Islet precursor cell (in vitro differentiated cells): ENCODE measurements around the gene DPRX.

ENCODE experiments used
- DNase-seq: peaks from one replicate; pipeline ENCODE4 v3.0.0-alpha.2; 2018

DPRX gene

GRCh38 chr19:53631949-53632407, at the start of gene DPRX:
Gene DPRX (plus strand): TSS chr19:53631999. CDS start chr19:53632107, 108 bp downstream.
- DNase-seq = no peak

- DNase-seq = no peak
These were observed 48.6 kb upstream of the DPRX start for GRCh38 chr19:53583181-53583580.

- DNase-seq = no peak
These were observed 45.5 kb upstream of the DPRX start for GRCh38 chr19:53586277-53586691.

- no peak for DNase-seq
These were observed 36.8 kb upstream of the DPRX start for GRCh38 chr19:53594811-53595509.

- DNase-seq = no peak
These were observed 36.3 kb upstream of the DPRX start for GRCh38 chr19:53595510-53595867.

- no peak for DNase-seq
These were observed 35.7 kb upstream of the DPRX start for GRCh38 chr19:53596056-53596455.

- DNase-seq = peak; percentile 74
These were observed 34.8 kb upstream of the DPRX start for GRCh38 chr19:53597023-53597422.

- DNase-seq = peak; percentile 71
These were observed 33.4 kb upstream of the DPRX start for GRCh38 chr19:53598361-53598760.

- DNase-seq = no peak
These were observed 31.6 kb upstream of the DPRX start for GRCh38 chr19:53600217-53600616.

- no peak for DNase-seq
These were observed 25.8 kb upstream of the DPRX start for GRCh38 chr19:53606031-53606430.

GRCh38 chr19:53608381-53608780, 23.4 kb upstream of the DPRX start:
- no peak for DNase-seq

- peak; percentile 95 for DNase-seq
These were observed 18.9 kb upstream of the DPRX start for GRCh38 chr19:53612762-53613526.

- DNase-seq = peak; percentile 81
These were observed 9.7 kb upstream of the DPRX start for GRCh38 chr19:53621885-53622740.

GRCh38 chr19:53624771-53625545, 6.8 kb upstream of the DPRX start:
- peak; percentile 82 for DNase-seq

GRCh38 chr19:53626486-53626885, 5.3 kb upstream of the DPRX start:
- DNase-seq = no peak

GRCh38 chr19:53626976-53627375, 4.8 kb upstream of the DPRX start:
- DNase-seq = no peak

- DNase-seq = peak; percentile 76
These were observed 3.0 kb downstream of the DPRX start for GRCh38 chr19:53634768-53635167.

GRCh38 chr19:53639471-53639870, 7.7 kb downstream of the DPRX start:
- DNase-seq = no peak

- no peak for DNase-seq
These were observed 10.7 kb downstream of the DPRX start for GRCh38 chr19:53642381-53643099.

GRCh38 chr19:53644061-53644816, 12.4 kb downstream of the DPRX start:
- DNase-seq = no peak

GRCh38 chr19:53646144-53646543, 14.3 kb downstream of the DPRX start:
- no peak for DNase-seq
